OCI-LY3 (cell line): ENCODE measurements around the gene BAIAP2.

Experiments used
- H2AFZ ChIP-seq: fragments of 200-600, 300-600 bp; shearing (Covaris generic); 2 replicates; pipeline ENCODE4 v1.6.0; 2014; ENCODE audit warnings: antibody characterized with exemption, low read depth, low read length
- H3K27ac ChIP-seq: fragments of 200-600, 300-600 bp; sonication (generic); 2 replicates; pipeline ENCODE4 v1.5.1; 2014; ENCODE audit warnings: mild to moderate bottlenecking, low read length, moderate library complexity, mixed read lengths
- H3K27me3 ChIP-seq: fragments of 200-600, 300-600 bp; sonication (generic); 2 replicates; pipeline ENCODE4 v1.6.1; 2014; ENCODE audit warnings: low read depth, low read length, mixed read lengths
- H3K36me3 ChIP-seq: fragments of 200-600, 300-600 bp; sonication (generic); replicated peaks from 2 replicates; pipeline ENCODE3; 2014; ENCODE audit warnings: low read depth, low read length, mixed read lengths
- H3K4me1 ChIP-seq: fragments of 300-600, 200-600 bp; sonication (generic); 2 replicates; pipeline ENCODE4 v1.6.1; 2014; ENCODE audit warnings: low read length, mixed read lengths
- H3K4me2 ChIP-seq: fragments of 200-600, 300-600 bp; sonication (generic); 2 replicates; pipeline ENCODE4 v1.6.1; 2014; ENCODE audit warnings: low read length, mixed read lengths
- H3K4me3 ChIP-seq: fragments of 300-600, 200-600 bp; sonication (generic); 2 replicates; pipeline ENCODE4 v1.5.1; 2014; ENCODE audit warnings: antibody characterized with exemption, mild to moderate bottlenecking, low read length, moderate library complexity
- H3K79me2 ChIP-seq: fragments of 300-600, 200-600 bp; shearing (Covaris generic); 2 replicates; pipeline ENCODE4 v1.6.1; 2014; ENCODE audit warnings: mild to moderate bottlenecking, low read length, mixed read lengths
- H3K9ac ChIP-seq: fragments of 300-600, 200-600 bp; shearing (Covaris generic); 2 replicates; pipeline ENCODE4 v1.6.0; 2014; ENCODE audit warnings: mild to moderate bottlenecking, low read length, moderate library complexity
- H3K9me3 ChIP-seq: fragments of 200-600, 300-600 bp; shearing (Covaris generic); 2 replicates; pipeline ENCODE4 v1.6.1; 2014; ENCODE audit warnings: low read length, mixed read lengths; ENCODE audit not compliant: insufficient read depth
- H4K20me1 ChIP-seq: fragments of 200-600, 300-600 bp; sonication (generic); 2 replicates; pipeline ENCODE4 v1.6.1; 2016; ENCODE audit warnings: low read length, mixed read lengths; ENCODE audit not compliant: insufficient read depth
- CTCF ChIP-seq: fragments of 200-600, 300-600 bp; sonication (generic); IDR thresholded peaks from 2 replicates; pipeline ENCODE4 v1.5.1; 2014; ENCODE audit warnings: antibody characterized with exemption, low read length, low read depth
- EZH2phosphoT487 ChIP-seq: fragments of 200-600 bp; shearing (Covaris generic); IDR thresholded peaks from 2 replicates; pipeline ENCODE4 v1.6.1; 2018; ENCODE audit warnings: antibody characterized with exemption, mixed run types, low read depth

BAIAP2 gene

GRCh38 chr17:81043725-81044427 is 8.9 kb downstream of the BAIAP2 start:
- Histone ChIP-seq H3K79me2 (no peaks in the 10 kb centered on the region), H3K9me3 (no peaks in the 10 kb centered on the region), H3K9ac (no peak overlapping the region), H3K27ac (no peak overlapping the region), H3K4me1 (peaks cover 6% of the 10 kb centered on the region), H3K4me3 (no peak overlapping the region), H3K27me3 (peaks cover 16% of the 10 kb centered on the region), H3K4me2 (no peak overlapping the region), H2AFZ (no peak overlapping the region), H3K36me3 (no peaks in the 10 kb centered on the region), H4K20me1 (no peaks in the 10 kb centered on the region)
- TF ChIP-seq EZH2phosphoT487 (no peak), CTCF (no peak)

- H3K36me3 ChIP-seq = no peaks in the 10 kb centered on the region
- no peak for TF ChIP-seq CTCF
- TF ChIP-seq EZH2phosphoT487 = no peak
- H3K4me1 ChIP-seq = peaks cover 11% of the 10 kb centered on the region
- no peak overlapping the region for H3K4me3 ChIP-seq
- no peak overlapping the region for H3K4me2 ChIP-seq
- no peaks in the 10 kb centered on the region for H3K9me3 ChIP-seq
- no peak overlapping the region for H3K9ac ChIP-seq
- no peak overlapping the region for H2AFZ ChIP-seq
- peaks cover 16% of the 10 kb centered on the region for H3K27me3 ChIP-seq
- no peaks in the 10 kb centered on the region for H4K20me1 ChIP-seq
- no peaks in the 10 kb centered on the region for H3K79me2 ChIP-seq
- no peak overlapping the region for H3K27ac ChIP-seq
These were observed 9.4 kb downstream of the BAIAP2 start for GRCh38 chr17:81044428-81044763.

- Histone ChIP-seq H3K27ac (no peak overlapping the region), H3K9me3 (no peaks in the 10 kb centered on the region), H3K4me2 (no peak overlapping the region), H3K79me2 (no peaks in the 10 kb centered on the region), H2AFZ (no peak overlapping the region), H3K27me3 (peaks cover 16% of the 10 kb centered on the region), H4K20me1 (no peaks in the 10 kb centered on the region), H3K9ac (no peak overlapping the region), H3K4me1 (peaks cover 17% of the 10 kb centered on the region), H3K4me3 (no peak overlapping the region), H3K36me3 (no peaks in the 10 kb centered on the region)
- TF ChIP-seq CTCF (no peak), EZH2phosphoT487 (no peak)
These were observed 10.0 kb downstream of the BAIAP2 start for GRCh38 chr17:81044764-81045589.

- no peak overlapping the region for H3K9ac ChIP-seq
- no peaks in the 10 kb centered on the region for H3K36me3 ChIP-seq
- H3K4me3 ChIP-seq = no peak overlapping the region
- H4K20me1 ChIP-seq = no peaks in the 10 kb centered on the region
- no peak overlapping the region for H2AFZ ChIP-seq
- peaks cover 16% of the 10 kb centered on the region for H3K27me3 ChIP-seq
- H3K4me2 ChIP-seq = no peak overlapping the region
- H3K79me2 ChIP-seq = no peaks in the 10 kb centered on the region
- no peak overlapping the region for H3K27ac ChIP-seq
- TF ChIP-seq EZH2phosphoT487 (no peak), CTCF (no peak)
- H3K9me3 ChIP-seq = no peaks in the 10 kb centered on the region
- peaks cover 24% of the 10 kb centered on the region for H3K4me1 ChIP-seq
These were observed 10.7 kb downstream of the BAIAP2 start for GRCh38 chr17:81045590-81046095.
